Liver (tissue), 9 donors: ENCODE results near the gene IPP. TPM values are rescaled to one million over a fixed set of nuclear protein-coding genes. Genes with fewer than 3 reads are reported as not detected.
"Not testable (repeated sequence)": the region's sequence is repeated elsewhere in the genome, so short reads cannot be mapped to it uniquely, and the experiment has no call there.

Experiments
- DNase-seq: peaks from one replicate; pipeline ENCODE4 v3.0.0-alpha.2; 2017; ENCODE audit warnings: low spot score
- H3K27ac ChIP-seq, 2 donors: one replicate each; pipeline ENCODE4 v1.7.0; 2013; ENCODE audit warnings: inconsistent platforms in 2 of 2, low read length in 2 of 2, control low read depth in 1 of 2, low read depth in 1 of 2, mild to moderate bottlenecking in 1 of 2
- H3K27me3 ChIP-seq, 4 donors: one replicate each; pipeline versions ENCODE4 v1.6.1 to v1.7.0; 2013; ENCODE audit warnings: low read length in 3 of 4, inconsistent platforms in 1 of 4, mild to moderate bottlenecking in 1 of 4, moderate library complexity in 1 of 4; ENCODE audit not compliant: control insufficient read depth in 4 of 4, insufficient read depth in 4 of 4
- H3K36me3 ChIP-seq, 4 donors: one replicate each; pipeline versions ENCODE4 v1.6.1 to v1.7.0; 2013; ENCODE audit warnings: low read length in 3 of 4, mild to moderate bottlenecking in 3 of 4, low read depth in 1 of 4, moderate library complexity in 1 of 4; ENCODE audit not compliant: control insufficient read depth in 4 of 4, insufficient read depth in 3 of 4
- H3K4me1 ChIP-seq, 4 donors: one replicate each; pipeline versions ENCODE4 v1.6.1 to v1.7.0; 2013; ENCODE audit warnings: low read length in 3 of 4, mild to moderate bottlenecking in 3 of 4, moderate library complexity in 1 of 4; ENCODE audit not compliant: control insufficient read depth in 4 of 4, insufficient read depth in 4 of 4
- H3K4me3 ChIP-seq, 3 donors: one replicate each; pipeline versions ENCODE4 v1.6.1 to v1.7.0; 2013; ENCODE audit warnings: low read length in 3 of 3, control low read depth in 1 of 3, low read depth in 1 of 3, mild to moderate bottlenecking in 1 of 3
- H3K9ac ChIP-seq, 2 donors: one replicate each; pipeline ENCODE4 v1.7.0; 2013; ENCODE audit warnings: low read length in 2 of 2, mild to moderate bottlenecking in 2 of 2, moderate library complexity in 2 of 2, control low read depth in 1 of 2, low read depth in 1 of 2
- H3K9me3 ChIP-seq, 4 donors: one replicate each; pipeline versions ENCODE4 v1.6.1 to v1.7.0; 2013; ENCODE audit warnings: low read length in 3 of 4; ENCODE audit not compliant: control insufficient read depth in 4 of 4
- EGR1 ChIP-seq, 2 donors: IDR thresholded peaks; 2 replicates each; pipeline ENCODE4 v1.6.1; 2016 to 2018; ENCODE audit warnings: antibody characterized with exemption in 2 of 2, low read depth in 2 of 2
- FOXA1 ChIP-seq: IDR thresholded peaks from 2 replicates; pipeline ENCODE4 v1.6.1; 2016; ENCODE audit warnings: antibody characterized with exemption
- GABPA ChIP-seq, 2 donors: IDR thresholded peaks in 1 of 2; conservative IDR thresholded peaks in 1 of 2; 2 replicates each; pipeline ENCODE4 v1.6.1; 2016; ENCODE audit warnings: antibody characterized with exemption in 2 of 2, mild to moderate bottlenecking in 1 of 2, moderate library complexity in 1 of 2
- HNF4A ChIP-seq, 2 donors: conservative IDR thresholded peaks; 2 replicates each; pipeline ENCODE4 v1.6.1; 2016; ENCODE audit warnings: antibody characterized with exemption in 2 of 2, mild to moderate bottlenecking in 2 of 2
- HNF4G ChIP-seq: IDR thresholded peaks from 2 replicates; pipeline ENCODE4 v1.6.1; 2016; ENCODE audit warnings: antibody characterized with exemption
- NR2F2 ChIP-seq: IDR thresholded peaks from 2 replicates; pipeline ENCODE4 v1.6.1; 2016; ENCODE audit warnings: antibody characterized with exemption
- RAD21 ChIP-seq, 2 donors: IDR thresholded peaks; 2 replicates each; pipeline ENCODE4 v1.6.1; 2016; ENCODE audit warnings: antibody characterized with exemption in 2 of 2, mild to moderate bottlenecking in 2 of 2
- RXRA ChIP-seq, 2 donors: IDR thresholded peaks; 2 replicates each; pipeline ENCODE4 v1.6.1; 2017 to 2018; ENCODE audit warnings: antibody characterized with exemption in 2 of 2, mild to moderate bottlenecking in 1 of 2
- SP1 ChIP-seq: IDR thresholded peaks from 2 replicates; pipeline ENCODE4 v1.6.1; 2018; ENCODE audit warnings: antibody characterized with exemption, mild to moderate bottlenecking
- TAF1 ChIP-seq: conservative IDR thresholded peaks from 2 replicates; pipeline ENCODE4 v1.6.1; 2016; ENCODE audit warnings: antibody characterized with exemption, mild to moderate bottlenecking
- YY1 ChIP-seq: IDR thresholded peaks from 2 replicates; pipeline ENCODE4 v1.6.1; 2016; ENCODE audit warnings: antibody characterized with exemption, mild to moderate bottlenecking
- WGBS: extraction: QIAGEN DNeasy Blood & Tissue Kit; methylation state at CpG from one replicate; pipeline ENCODE4 v1.1.7; 2013; 5-methylcytosine and 5-hydroxymethylcytosine counted together
- polyA plus RNA-seq, 2 donors: library from polyadenylated mRNA; stranded (reverse) in 1 of 2; unstranded in 1 of 2; fragments of 200-250 nt in 1 of 2; fragments of >200 nt in 1 of 2; fragmentation: Nextera tagmentation in 1 of 2; extraction: Ambion mirVana in 1 of 2; gene quantifications; one replicate each; pipeline versions ENCODE4 v1.2.1 to v1.2.3, GENCODE V29; 2013 to 2015
- total RNA-seq, 2 donors: library from RNA; depleted of rRNA; stranded (reverse); fragments of >200 nt; gene quantifications; one replicate each; pipeline ENCODE4 v1.2.3, GENCODE V29; 2014
- TF ChIP-seq, protein P1 (sequence below): IDR thresholded peaks from 2 replicates; pipeline ENCODE4 v1.6.1; 2016; ENCODE audit warnings: antibody characterized with exemption, mild to moderate bottlenecking
- TF ChIP-seq, protein P2 (sequence below): IDR thresholded peaks from 2 replicates; pipeline ENCODE4 v1.6.1; 2016; ENCODE audit warnings: antibody characterized with exemption
- TF ChIP-seq, protein P3 (sequence below): IDR thresholded peaks from 2 replicates; pipeline ENCODE4 v1.6.1; 2016; ENCODE audit warnings: antibody characterized with exemption
- donor health status: healthy.
- donor health status: healthy.
- donor health status: healthy.
- donor health status: healthy.
- donor health status: healthy.

The IPP gene
- total and polyA plus RNA-seq, 4 donors = 2.7 to 6.7 (median 5.5) TPM

DNA sequence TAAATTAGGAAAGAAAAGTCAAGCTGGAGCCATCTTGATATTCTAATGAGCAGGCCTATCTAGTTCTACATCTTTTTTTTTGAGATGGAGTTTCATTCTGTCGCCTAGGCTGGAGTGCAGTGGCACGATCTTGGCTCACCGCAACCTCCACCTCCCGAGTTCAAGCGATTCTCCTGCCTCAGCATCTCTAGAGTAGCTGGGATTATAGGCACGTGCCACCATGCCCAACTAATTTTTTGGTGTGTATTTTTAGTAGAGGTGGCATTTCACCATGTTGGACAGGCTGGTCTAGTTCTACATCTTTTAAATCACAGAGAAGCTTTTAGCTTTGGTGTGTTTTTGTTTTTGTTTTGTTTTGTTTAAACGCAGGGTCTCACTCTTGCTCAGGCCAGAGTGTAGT lies 55.6 kb downstream of the IPP start:
- TF ChIP-seq GABPA (IDR thresholded peaks at IDR 0.05 in 1 of 2, conservative IDR thresholded peaks at IDR 0.05 in 1 of 2) (no peak), HNF4G (no peak), YY1 (no peak), FOXA1 (no peak)
- TF ChIP-seq, protein P1, sequence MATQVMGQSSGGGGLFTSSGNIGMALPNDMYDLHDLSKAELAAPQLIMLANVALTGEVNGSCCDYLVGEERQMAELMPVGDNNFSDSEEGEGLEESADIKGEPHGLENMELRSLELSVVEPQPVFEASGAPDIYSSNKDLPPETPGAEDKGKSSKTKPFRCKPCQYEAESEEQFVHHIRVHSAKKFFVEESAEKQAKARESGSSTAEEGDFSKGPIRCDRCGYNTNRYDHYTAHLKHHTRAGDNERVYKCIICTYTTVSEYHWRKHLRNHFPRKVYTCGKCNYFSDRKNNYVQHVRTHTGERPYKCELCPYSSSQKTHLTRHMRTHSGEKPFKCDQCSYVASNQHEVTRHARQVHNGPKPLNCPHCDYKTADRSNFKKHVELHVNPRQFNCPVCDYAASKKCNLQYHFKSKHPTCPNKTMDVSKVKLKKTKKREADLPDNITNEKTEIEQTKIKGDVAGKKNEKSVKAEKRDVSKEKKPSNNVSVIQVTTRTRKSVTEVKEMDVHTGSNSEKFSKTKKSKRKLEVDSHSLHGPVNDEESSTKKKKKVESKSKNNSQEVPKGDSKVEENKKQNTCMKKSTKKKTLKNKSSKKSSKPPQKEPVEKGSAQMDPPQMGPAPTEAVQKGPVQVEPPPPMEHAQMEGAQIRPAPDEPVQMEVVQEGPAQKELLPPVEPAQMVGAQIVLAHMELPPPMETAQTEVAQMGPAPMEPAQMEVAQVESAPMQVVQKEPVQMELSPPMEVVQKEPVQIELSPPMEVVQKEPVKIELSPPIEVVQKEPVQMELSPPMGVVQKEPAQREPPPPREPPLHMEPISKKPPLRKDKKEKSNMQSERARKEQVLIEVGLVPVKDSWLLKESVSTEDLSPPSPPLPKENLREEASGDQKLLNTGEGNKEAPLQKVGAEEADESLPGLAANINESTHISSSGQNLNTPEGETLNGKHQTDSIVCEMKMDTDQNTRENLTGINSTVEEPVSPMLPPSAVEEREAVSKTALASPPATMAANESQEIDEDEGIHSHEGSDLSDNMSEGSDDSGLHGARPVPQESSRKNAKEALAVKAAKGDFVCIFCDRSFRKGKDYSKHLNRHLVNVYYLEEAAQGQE = no peak
- H3K27ac ChIP-seq = no peak overlapping the region
- no peak for DNase-seq
- WGBS = 97% methylated on average over 7 of the region's 7 CpGs
- no peak overlapping the region for H3K9ac ChIP-seq
- H3K4me1 ChIP-seq = no peaks in the 10 kb centered on the region
- H3K4me3 ChIP-seq = no peak overlapping the region
- no peaks in the 10 kb centered on the region for H3K9me3 ChIP-seq
- H3K27me3 ChIP-seq = no peaks in the 10 kb centered on the region
- peaks cover 9 to 33% (median 12%) of the 10 kb centered on the region in 4 donors for H3K36me3 ChIP-seq

DNA sequence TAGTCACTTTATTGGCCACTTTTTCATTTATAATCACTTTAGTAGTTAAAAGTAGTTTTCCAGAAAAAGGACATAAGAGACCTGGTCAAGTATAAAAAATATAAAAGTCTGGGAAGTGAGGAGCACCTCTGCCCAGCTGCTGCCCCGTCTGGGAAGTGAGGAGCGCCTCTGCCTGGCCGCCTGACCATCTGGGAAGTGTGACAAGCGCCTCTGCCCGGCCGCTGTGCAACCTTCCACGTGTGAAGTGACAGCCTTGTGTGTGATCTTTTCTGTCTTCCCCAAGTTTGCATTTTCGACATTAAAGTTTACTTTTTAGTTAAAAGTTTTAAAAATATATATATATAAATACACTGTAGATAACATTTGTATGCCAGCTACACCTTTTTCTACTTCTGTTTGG lies 56.6 kb downstream of the IPP start:
- WGBS = 85% methylated on average over 8 of the region's 8 CpGs
- DNase-seq = not testable (repeated sequence)

DNA sequence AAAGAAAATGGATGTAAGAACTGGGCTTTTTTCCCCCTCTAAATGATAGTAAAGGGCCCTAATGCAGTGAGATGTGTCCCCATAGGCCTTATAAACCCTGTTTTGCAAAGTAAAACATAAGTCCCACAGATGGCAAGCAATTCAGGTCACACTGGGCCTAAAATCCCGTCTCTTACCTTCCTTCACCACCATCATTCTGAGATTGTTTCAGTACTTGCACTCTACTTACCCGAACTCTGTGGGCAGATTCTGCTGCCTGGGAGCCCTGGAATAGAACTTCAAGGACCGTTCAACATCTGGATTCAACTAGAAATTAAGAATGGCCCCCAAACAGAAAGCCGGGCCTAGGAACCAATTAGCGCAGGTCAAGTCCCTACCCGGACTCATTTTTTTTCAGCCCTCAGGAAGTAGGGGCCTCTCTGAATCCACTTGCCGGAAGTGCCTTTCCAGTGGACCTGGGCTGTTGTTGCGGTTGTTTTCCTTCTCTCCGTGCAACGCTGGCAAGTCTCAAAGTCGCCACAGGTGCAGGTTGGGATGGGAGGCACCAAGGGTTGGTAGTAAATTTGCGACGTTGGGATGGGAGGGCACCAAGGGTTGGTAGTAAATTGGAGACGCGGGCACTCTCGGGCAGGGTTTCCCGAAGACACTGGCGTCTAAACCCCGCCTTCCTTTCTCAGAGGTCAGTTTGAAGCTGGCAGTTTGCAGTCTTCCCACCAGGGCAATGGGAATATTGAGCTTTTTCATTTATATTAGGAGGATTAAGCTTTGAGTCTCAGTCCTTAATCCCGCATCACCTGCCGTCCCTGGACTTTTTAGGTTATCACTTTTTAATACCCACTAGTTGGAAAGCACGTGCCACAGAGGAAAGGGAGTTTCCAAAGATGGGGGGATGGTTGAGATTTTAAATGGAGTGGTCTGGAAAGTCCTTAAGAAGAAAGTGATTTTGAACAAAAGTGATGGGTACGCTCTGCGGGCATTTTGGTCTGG lies 62.4 kb downstream of the IPP start, which contains the start of gene TMEM69:
TMEM69 (plus strand) TSS at position 428 of the 987 bp plus-strand sequence. CDS start 2,888 bp downstream, outside the sequence.
- peak; percentile 84 for DNase-seq
- Histone ChIP-seq H3K9me3 (no peaks in the 10 kb centered on the region), H3K36me3 (peaks cover 0 to 13% (median under 1%) of the 10 kb centered on the region in 4 donors), H3K4me1 (peaks cover 6 to 23% (median 15%) of the 10 kb centered on the region in 4 donors), H3K27me3 (no peaks in the 10 kb centered on the region), H3K4me3 (peak within 1 kb of the TSS; percentile 87 to 92 (median 89)), H3K9ac (peak within 1 kb of the TSS; percentile 96 to 100), H3K27ac (peak within 1 kb of the TSS; percentile 98 to 99)
- TF ChIP-seq, protein P2, sequence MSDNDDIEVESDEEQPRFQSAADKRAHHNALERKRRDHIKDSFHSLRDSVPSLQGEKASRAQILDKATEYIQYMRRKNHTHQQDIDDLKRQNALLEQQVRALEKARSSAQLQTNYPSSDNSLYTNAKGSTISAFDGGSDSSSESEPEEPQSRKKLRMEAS = peak; percentile 51
- TF ChIP-seq RAD21 (IDR thresholded peaks at IDR 0.05) = peak; percentile 48 to 53
- peak; percentile 46 for TF ChIP-seq SP1
- no peak for TF ChIP-seq TAF1
- TF ChIP-seq RXRA (IDR thresholded peaks at IDR 0.05) = peak; percentile 28 to 31
- TF ChIP-seq YY1 = peak; percentile 77
- TF ChIP-seq HNF4A (conservative IDR thresholded peaks at IDR 0.05) = peak in 1 of 2 donors; percentile 11
- peak; percentile 99 for TF ChIP-seq GABPA (IDR thresholded peaks at IDR 0.05 in 1 of 2, conservative IDR thresholded peaks at IDR 0.05 in 1 of 2)
- TF ChIP-seq NR2F2 = peak; percentile 16
- peak in 1 of 2 donors; percentile 37 for TF ChIP-seq EGR1 (IDR thresholded peaks at IDR 0.05; ENCODE audit: low read depth in 2 of 2)
- no peak for TF ChIP-seq FOXA1
- TF ChIP-seq, protein P3, sequence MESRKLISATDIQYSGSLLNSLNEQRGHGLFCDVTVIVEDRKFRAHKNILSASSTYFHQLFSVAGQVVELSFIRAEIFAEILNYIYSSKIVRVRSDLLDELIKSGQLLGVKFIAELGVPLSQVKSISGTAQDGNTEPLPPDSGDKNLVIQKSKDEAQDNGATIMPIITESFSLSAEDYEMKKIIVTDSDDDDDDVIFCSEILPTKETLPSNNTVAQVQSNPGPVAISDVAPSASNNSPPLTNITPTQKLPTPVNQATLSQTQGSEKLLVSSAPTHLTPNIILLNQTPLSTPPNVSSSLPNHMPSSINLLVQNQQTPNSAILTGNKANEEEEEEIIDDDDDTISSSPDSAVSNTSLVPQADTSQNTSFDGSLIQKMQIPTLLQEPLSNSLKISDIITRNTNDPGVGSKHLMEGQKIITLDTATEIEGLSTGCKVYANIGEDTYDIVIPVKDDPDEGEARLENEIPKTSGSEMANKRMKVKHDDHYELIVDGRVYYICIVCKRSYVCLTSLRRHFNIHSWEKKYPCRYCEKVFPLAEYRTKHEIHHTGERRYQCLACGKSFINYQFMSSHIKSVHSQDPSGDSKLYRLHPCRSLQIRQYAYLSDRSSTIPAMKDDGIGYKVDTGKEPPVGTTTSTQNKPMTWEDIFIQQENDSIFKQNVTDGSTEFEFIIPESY = no peak
- WGBS = 1% methylated on average over 24 of the region's 24 CpGs

More for the DNA sequence above, 56.6 kb downstream of the IPP start:
- peaks cover 9 to 33% (median 12%) of the 10 kb centered on the region in 4 donors for H3K36me3 ChIP-seq
- H3K9me3 ChIP-seq, H3K4me1 ChIP-seq, H3K27ac ChIP-seq, H3K27me3 ChIP-seq, H3K4me3 ChIP-seq, H3K9ac ChIP-seq: not testable (repeated sequence)
